MCF 10A (cell line): Measurements from ENCODE around the gene SPDYC. TPM values are rescaled to one million over a fixed set of nuclear protein-coding genes. Genes with fewer than 3 reads are reported as not detected.

Experiments used
- BruUV-seq: library from RNA; stranded (reverse); fragments of 400-500 nt; replicated peaks from 2 replicates; lab custom pipeline; 2021; lab: Mats Ljungman, UMichigan
- CTCF ChIA-PET: fragments of 300-600 bp; sonication (Branson Sonifier 250); formaldehyde crosslinking; extraction: SDS; loops from one replicate; lab custom pipeline; 2021; ENCODE audit warnings: antibody characterized with exemption, inconsistent platforms; lab: Yijun Ruan, JAX
- POLR2A ChIA-PET: fragments of 300-600, 350-650 bp; sonication (Branson Sonifier 250); formaldehyde crosslinking; extraction: SDS; loops from one replicate; lab custom pipeline; 2020; ENCODE audit warnings: antibody characterized with exemption, inconsistent platforms; lab: Yijun Ruan, JAX
- DNase-seq: peaks from one replicate; pipeline ENCODE4 v3.0.0-alpha.2; 2018; ENCODE audit not compliant: unreplicated experiment
- H3K27ac Mint-ChIP-seq: one replicate; pipeline ENCODE4 v1.8.0; 2022; ENCODE audit warnings: mild to moderate bottlenecking, low read depth, mixed read lengths; ENCODE audit not compliant: unreplicated experiment
- H3K27me3 Mint-ChIP-seq: one replicate; pipeline ENCODE4 v1.8.0; 2022; ENCODE audit warnings: mixed read lengths; ENCODE audit not compliant: insufficient read depth, unreplicated experiment
- H3K36me3 Mint-ChIP-seq: one replicate; pipeline ENCODE4 v1.8.0; 2022; ENCODE audit warnings: mild to moderate bottlenecking, moderate library complexity, mixed read lengths; ENCODE audit not compliant: insufficient read depth, unreplicated experiment
- H3K4me1 Mint-ChIP-seq: one replicate; pipeline ENCODE4 v1.8.0; 2022; ENCODE audit warnings: mixed read lengths; ENCODE audit not compliant: insufficient read depth, unreplicated experiment
- H3K4me3 Mint-ChIP-seq: one replicate; pipeline ENCODE4 v1.8.0; 2022; ENCODE audit warnings: mild to moderate bottlenecking, moderate library complexity, mixed read lengths; ENCODE audit not compliant: unreplicated experiment
- H3K9me3 Mint-ChIP-seq: one replicate; pipeline ENCODE4 v1.8.0; 2022; ENCODE audit warnings: mixed read lengths; ENCODE audit not compliant: unreplicated experiment
- intact Hi-C: fragments of 100-400 bp; cut with micrococcal nuclease; formaldehyde crosslinking; loops from 2 replicates; pipeline ENCODE4 v1.14.1; 2022
- microRNA-seq: library from miRNA; unstranded; fragments of <30 nt; microRNA quantifications from one replicate; pipeline ENCODE4 v1.2.0, GENCODE V29; 2022
- total RNA-seq: library from RNA; stranded (reverse); gene quantifications from 2 replicates; pipeline ENCODE4 v1.2.3, GENCODE V29; 2022
- TF ChIP-seq, protein P1 (sequence below): fragments of 200-600 bp; IDR thresholded peaks from one replicate; pipeline ENCODE4 v1.8.0; 2022; ENCODE audit warnings: antibody characterized with exemption, mild to moderate bottlenecking; ENCODE audit not compliant: unreplicated experiment

The SPDYC gene
- total RNA-seq, 1 experiment from 2014 or later, result not detected

DNA sequence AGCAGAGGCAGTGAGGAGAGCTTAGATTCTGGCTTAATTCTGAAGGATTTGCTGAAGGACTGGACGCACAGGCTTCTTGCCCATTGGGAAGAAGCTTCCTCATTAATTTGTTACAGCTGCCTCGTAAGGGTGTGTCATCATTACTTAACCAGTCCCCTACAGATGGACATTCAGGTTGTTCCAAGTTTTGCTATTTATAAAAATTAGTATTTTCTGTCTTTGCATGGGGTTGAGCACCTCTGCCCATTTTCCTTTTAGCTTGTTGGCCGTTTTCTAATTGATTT is 49.8 kb downstream of the SPDYC start:
- intact Hi-C loops, result no loop called here
- POLR2A ChIA-PET, result interaction anchor here (0.6 to 1.5 kb wide), 4 partner anchors 8 to 449 kb away, joined by 3 to 4 read pairs (median 4); no protein-coding TSS in a partner anchor
- CTCF ChIA-PET, result interaction anchor here (1.2 to 1.7 kb wide), 4 partner anchors 10 to 110 kb away, joined by 3 to 6 read pairs (median 6); no protein-coding TSS in a partner anchor
- TF ChIP-seq, protein P1, sequence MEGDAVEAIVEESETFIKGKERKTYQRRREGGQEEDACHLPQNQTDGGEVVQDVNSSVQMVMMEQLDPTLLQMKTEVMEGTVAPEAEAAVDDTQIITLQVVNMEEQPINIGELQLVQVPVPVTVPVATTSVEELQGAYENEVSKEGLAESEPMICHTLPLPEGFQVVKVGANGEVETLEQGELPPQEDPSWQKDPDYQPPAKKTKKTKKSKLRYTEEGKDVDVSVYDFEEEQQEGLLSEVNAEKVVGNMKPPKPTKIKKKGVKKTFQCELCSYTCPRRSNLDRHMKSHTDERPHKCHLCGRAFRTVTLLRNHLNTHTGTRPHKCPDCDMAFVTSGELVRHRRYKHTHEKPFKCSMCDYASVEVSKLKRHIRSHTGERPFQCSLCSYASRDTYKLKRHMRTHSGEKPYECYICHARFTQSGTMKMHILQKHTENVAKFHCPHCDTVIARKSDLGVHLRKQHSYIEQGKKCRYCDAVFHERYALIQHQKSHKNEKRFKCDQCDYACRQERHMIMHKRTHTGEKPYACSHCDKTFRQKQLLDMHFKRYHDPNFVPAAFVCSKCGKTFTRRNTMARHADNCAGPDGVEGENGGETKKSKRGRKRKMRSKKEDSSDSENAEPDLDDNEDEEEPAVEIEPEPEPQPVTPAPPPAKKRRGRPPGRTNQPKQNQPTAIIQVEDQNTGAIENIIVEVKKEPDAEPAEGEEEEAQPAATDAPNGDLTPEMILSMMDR, result no peak
- Mint-ChIP-seq H3K27me3 (no peaks in the 10 kb centered on the region), H3K4me3 (no peak overlapping the region), H3K27ac (no peak overlapping the region), H3K4me1 (peaks cover 15% of the 10 kb centered on the region), H3K36me3 (no peaks in the 10 kb centered on the region), H3K9me3 (peaks cover 8% of the 10 kb centered on the region)
- DNase-seq, result no peak
- no TSS peak for BruUV-seq

GRCh38 chr11:65221026-65221425 is 51.0 kb downstream of the SPDYC start:
- no TSS peak for BruUV-seq
- Mint-ChIP-seq H3K36me3 (no peaks in the 10 kb centered on the region), H3K27me3 (no peaks in the 10 kb centered on the region), H3K4me1 (peaks cover 11% of the 10 kb centered on the region), H3K27ac (no peak overlapping the region), H3K9me3 (no peaks in the 10 kb centered on the region), H3K4me3 (no peak overlapping the region)
- ChIA-PET CTCF (interaction anchor here (1.4 to 1.7 kb wide), 3 partner anchors 11 to 109 kb away, joined by 3 to 6 read pairs (median 5); no protein-coding TSS in a partner anchor), POLR2A (interaction anchor here (0.6 to 1.5 kb wide), 6 partner anchors 9 to 527 kb away, joined by 3 to 4 read pairs (median 4); partner anchors contain the start of genes CAPN1 and POLA2)
- DNase-seq, result no peak
- intact Hi-C loops, result no loop called here
- TF ChIP-seq, protein P1, result no peak

Small RNA genes within 50 kb of the gene (microRNA-seq; reads per million reads assigned to microRNA genes)
- not detected for gene MIR6751

Other genes starting within 250 kb of the SPDYC start
- gene PPP2R5B, start 245.5 kb upstream of the SPDYC start, total RNA-seq, result 38.0 and 48.0 TPM in 2 replicates
- not detected in 2 replicates for gene GPHA2, start 234.3 kb upstream of the SPDYC start, total RNA-seq
- not detected in 2 replicates for gene MAJIN, start 198.1 kb upstream of the SPDYC start, total RNA-seq
- 1.3 and 1.6 TPM in 2 replicates for gene BATF2, start 173.3 kb upstream of the SPDYC start, total RNA-seq
- gene ARL2, start 156.1 kb upstream of the SPDYC start, total RNA-seq, result 96.8 and 113 TPM in 2 replicates
- 18.0 and 21.0 TPM in 2 replicates for gene SNX15, start 142.8 kb upstream of the SPDYC start, total RNA-seq
- gene SAC3D1, start 129.0 kb upstream of the SPDYC start, total RNA-seq, result 10.3 and 14.0 TPM in 2 replicates
- not detected in 2 replicates for gene NAALADL1, start 111.7 kb upstream of the SPDYC start, total RNA-seq
- 9.5 and 17.3 TPM in 2 replicates for gene CDCA5, start 86.2 kb upstream of the SPDYC start, total RNA-seq
- 50.8 and 52.3 TPM in 2 replicates for gene ZFPL1, start 86.0 kb upstream of the SPDYC start, total RNA-seq
- gene VPS51, start 74.0 kb upstream of the SPDYC start, total RNA-seq, result 56.1 and 77.0 TPM in 2 replicates
- gene TM7SF2, start 58.4 kb upstream of the SPDYC start, total RNA-seq, result 8.5 and 14.0 TPM in 2 replicates
- 22.0 and 23.6 TPM in 2 replicates for gene ZNHIT2, start 52.5 kb upstream of the SPDYC start, total RNA-seq
- 1,049 and 1,269 TPM in 2 replicates for gene FAU, start 48.1 kb upstream of the SPDYC start, total RNA-seq
- 76.9 and 79.0 TPM in 2 replicates for gene MRPL49, start 47.9 kb upstream of the SPDYC start, total RNA-seq
- gene SYVN1, start 35.7 kb upstream of the SPDYC start, total RNA-seq, result 74.9 and 99.8 TPM in 2 replicates
- 111 and 117 TPM in 2 replicates for gene CAPN1, start 11.7 kb downstream of the SPDYC start, total RNA-seq
- 8.8 and 10.3 TPM in 2 replicates for gene POLA2, start 91.7 kb downstream of the SPDYC start, total RNA-seq
- gene CDC42EP2, start 144.6 kb downstream of the SPDYC start, total RNA-seq, result 24.5 and 35.0 TPM in 2 replicates
- 83.9 and 86.6 TPM in 2 replicates for gene DPF2, start 163.6 kb downstream of the SPDYC start, total RNA-seq
- 0.14 TPM in 1 of 2 replicates, not detected in the other for gene TIGD3, start 184.5 kb downstream of the SPDYC start, total RNA-seq
- 3.9 and 4.9 TPM in 2 replicates for gene SLC25A45, start 212.4 kb downstream of the SPDYC start, total RNA-seq
- gene FRMD8, start 216.4 kb downstream of the SPDYC start, total RNA-seq, result 18.9 and 21.7 TPM in 2 replicates